Left ventricle myocardium inferior (tissue), 1 donor: ENCODE data around the gene AMN. TPM values are rescaled to one million over a fixed set of nuclear protein-coding genes. Genes with fewer than 3 reads are reported as not detected.

Experiments used
- DNase-seq: peaks from one replicate; pipeline ENCODE4 v3.0.0-alpha.2; 2020
- H3K27ac ChIP-seq: fragments of 200-600 bp; replicated peaks from 2 replicates; pipeline ENCODE4 v1.8.0; 2021
- H3K27me3 ChIP-seq: fragments of 200-600 bp; 2 replicates; pipeline ENCODE4 v1.8.0; 2021; ENCODE audit warnings: low read depth
- H3K36me3 ChIP-seq: fragments of 200-600 bp; 2 replicates; pipeline ENCODE4 v1.8.0; 2021
- H3K4me1 ChIP-seq: fragments of 200-600 bp; 2 replicates; pipeline ENCODE4 v1.8.0; 2021
- H3K4me3 ChIP-seq: fragments of 200-600 bp; 2 replicates; pipeline ENCODE4 v1.8.0; 2021; ENCODE audit warnings: mild to moderate bottlenecking, moderate library complexity
- H3K9me3 ChIP-seq: fragments of 200-600 bp; replicated peaks from 2 replicates; pipeline ENCODE4 v1.8.0; 2021
- intact Hi-C: fragments of 100-400 bp; cut with micrococcal nuclease; formaldehyde crosslinking; loops from one replicate; pipeline ENCODE4 v1.11.0; 2022
- total RNA-seq: library from RNA; stranded (reverse); fragmentation: NEBNext Ultra II Directional; extraction: Animal tissue kit (Norgen Biotek cat#: 25700); gene quantifications from one replicate; pipeline ENCODE4 v1.2.1, GENCODE V29; 2021
- TF ChIP-seq, protein P1 (sequence below): fragments of 200-600 bp; IDR thresholded peaks from 2 replicates; pipeline ENCODE4 v1.8.0; 2021; ENCODE audit warnings: antibody characterized with exemption, mild to moderate bottlenecking, borderline replicate concordance
- donor health status: DM: no; HTN: yes; CAD: no; lungs with severe emphysema.

The AMN gene
- total RNA-seq, 1 donor from 2014 or later, result not detected

DNA sequence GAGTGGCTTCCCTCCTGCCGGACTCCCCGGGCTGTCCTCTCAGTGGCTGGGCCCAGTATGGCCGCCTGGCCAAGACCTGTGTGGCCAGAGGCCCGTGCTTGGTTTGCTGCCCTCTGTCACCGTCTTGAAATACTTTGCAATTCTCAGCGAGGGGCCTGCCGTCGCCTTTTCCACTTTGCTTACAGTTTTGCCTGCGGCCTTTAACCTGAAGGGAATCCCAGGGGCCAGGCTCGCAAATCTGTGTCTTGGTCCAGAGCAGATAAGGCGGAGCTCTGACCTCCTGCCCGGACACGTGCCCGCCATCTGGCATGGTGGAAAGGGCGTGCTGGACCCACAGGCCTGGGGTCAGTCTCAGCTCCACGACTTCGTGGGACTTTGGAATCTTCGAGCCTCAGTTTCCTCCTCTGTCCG, 10.9 kb upstream of the AMN start:
- H3K36me3 ChIP-seq, result peaks cover 9% of the 10 kb centered on the region
- no peaks in the 10 kb centered on the region for H3K4me1 ChIP-seq
- no peak for DNase-seq
- intact Hi-C loops, result no loop called here
- H3K4me3 ChIP-seq, result no peak overlapping the region
- H3K27me3 ChIP-seq, result no peaks in the 10 kb centered on the region
- TF ChIP-seq, protein P1, sequence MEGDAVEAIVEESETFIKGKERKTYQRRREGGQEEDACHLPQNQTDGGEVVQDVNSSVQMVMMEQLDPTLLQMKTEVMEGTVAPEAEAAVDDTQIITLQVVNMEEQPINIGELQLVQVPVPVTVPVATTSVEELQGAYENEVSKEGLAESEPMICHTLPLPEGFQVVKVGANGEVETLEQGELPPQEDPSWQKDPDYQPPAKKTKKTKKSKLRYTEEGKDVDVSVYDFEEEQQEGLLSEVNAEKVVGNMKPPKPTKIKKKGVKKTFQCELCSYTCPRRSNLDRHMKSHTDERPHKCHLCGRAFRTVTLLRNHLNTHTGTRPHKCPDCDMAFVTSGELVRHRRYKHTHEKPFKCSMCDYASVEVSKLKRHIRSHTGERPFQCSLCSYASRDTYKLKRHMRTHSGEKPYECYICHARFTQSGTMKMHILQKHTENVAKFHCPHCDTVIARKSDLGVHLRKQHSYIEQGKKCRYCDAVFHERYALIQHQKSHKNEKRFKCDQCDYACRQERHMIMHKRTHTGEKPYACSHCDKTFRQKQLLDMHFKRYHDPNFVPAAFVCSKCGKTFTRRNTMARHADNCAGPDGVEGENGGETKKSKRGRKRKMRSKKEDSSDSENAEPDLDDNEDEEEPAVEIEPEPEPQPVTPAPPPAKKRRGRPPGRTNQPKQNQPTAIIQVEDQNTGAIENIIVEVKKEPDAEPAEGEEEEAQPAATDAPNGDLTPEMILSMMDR, result no peak
- no peaks in the 10 kb centered on the region for H3K9me3 ChIP-seq
- H3K27ac ChIP-seq, result no peak overlapping the region

GRCh38 chr14:102911991-102912761, 10.3 kb upstream of the AMN start:
- Histone ChIP-seq H3K27me3 (no peaks in the 10 kb centered on the region), H3K27ac (no peak overlapping the region), H3K36me3 (peaks cover 4% of the 10 kb centered on the region), H3K4me1 (no peaks in the 10 kb centered on the region), H3K9me3 (no peaks in the 10 kb centered on the region), H3K4me3 (no peak overlapping the region)
- intact Hi-C loops, result no loop called here
- no peak for DNase-seq
- TF ChIP-seq, protein P1, result no peak

DNA sequence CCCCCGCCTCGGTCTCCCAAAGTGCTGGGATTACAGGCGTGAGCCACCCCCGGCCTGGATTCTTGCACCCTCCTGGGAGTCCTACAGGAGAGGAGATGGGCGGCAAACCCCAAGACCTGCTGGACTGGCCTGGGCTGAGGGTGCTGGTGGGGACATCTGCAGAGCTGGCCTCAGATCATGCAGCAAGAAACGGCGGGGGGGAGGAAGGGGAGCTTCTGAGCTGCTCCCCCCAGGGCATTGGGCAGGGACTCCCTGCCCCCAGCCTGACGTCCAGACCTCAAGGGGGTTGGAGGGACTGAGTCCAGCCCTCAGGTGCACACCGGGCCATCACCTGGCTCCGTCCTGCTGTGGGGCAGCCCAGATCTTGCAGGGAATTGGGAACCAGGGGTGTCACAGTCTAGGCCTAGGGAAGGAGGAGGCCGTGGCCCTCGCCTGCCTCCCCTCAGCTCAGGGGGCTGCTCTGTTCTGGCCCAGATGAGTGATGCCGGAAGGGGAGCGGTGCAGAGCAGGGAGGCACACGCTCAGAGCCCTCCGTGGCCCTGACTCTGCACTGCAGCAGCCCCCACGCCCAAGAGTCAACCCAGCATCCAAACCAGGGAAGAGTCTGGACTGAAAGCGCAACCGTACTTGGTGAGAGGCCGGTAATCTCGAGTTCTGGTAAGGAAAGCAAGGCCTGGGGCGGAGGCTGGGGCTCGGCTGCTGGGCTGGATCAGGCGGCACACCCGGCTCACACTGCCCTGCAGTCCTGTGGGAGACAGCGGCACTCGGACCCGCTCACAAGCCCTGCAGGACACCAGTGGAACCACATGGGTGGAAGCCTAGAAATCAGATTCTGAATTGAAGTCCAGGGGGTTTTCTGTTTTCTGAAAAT, 8.9 kb upstream of the AMN start:
- intact Hi-C loops, result no loop called here
- Histone ChIP-seq H3K9me3 (no peaks in the 10 kb centered on the region), H3K4me1 (no peaks in the 10 kb centered on the region), H3K27me3 (no peaks in the 10 kb centered on the region), H3K36me3 (no peaks in the 10 kb centered on the region), H3K27ac (no peak overlapping the region), H3K4me3 (no peak overlapping the region)
- TF ChIP-seq, protein P1, result no peak
- no peak for DNase-seq

- TF ChIP-seq, protein P1, result no peak
- Histone ChIP-seq H3K27me3 (no peaks in the 10 kb centered on the region), H3K4me3 (no peak overlapping the region)
These were observed 7.8 kb upstream of the AMN start for GRCh38 chr14:102914474-102915291.

More at GRCh38 chr14:102914474-102915291, 7.8 kb upstream of the AMN start:
- intact Hi-C loops, result no loop called here
- no peaks in the 10 kb centered on the region for H3K36me3 ChIP-seq
- H3K4me1 ChIP-seq, result no peaks in the 10 kb centered on the region
- no peak for DNase-seq
- no peaks in the 10 kb centered on the region for H3K9me3 ChIP-seq
- no peak overlapping the region for H3K27ac ChIP-seq
